ENCODE measurements around the gene POGK.

DNA sequence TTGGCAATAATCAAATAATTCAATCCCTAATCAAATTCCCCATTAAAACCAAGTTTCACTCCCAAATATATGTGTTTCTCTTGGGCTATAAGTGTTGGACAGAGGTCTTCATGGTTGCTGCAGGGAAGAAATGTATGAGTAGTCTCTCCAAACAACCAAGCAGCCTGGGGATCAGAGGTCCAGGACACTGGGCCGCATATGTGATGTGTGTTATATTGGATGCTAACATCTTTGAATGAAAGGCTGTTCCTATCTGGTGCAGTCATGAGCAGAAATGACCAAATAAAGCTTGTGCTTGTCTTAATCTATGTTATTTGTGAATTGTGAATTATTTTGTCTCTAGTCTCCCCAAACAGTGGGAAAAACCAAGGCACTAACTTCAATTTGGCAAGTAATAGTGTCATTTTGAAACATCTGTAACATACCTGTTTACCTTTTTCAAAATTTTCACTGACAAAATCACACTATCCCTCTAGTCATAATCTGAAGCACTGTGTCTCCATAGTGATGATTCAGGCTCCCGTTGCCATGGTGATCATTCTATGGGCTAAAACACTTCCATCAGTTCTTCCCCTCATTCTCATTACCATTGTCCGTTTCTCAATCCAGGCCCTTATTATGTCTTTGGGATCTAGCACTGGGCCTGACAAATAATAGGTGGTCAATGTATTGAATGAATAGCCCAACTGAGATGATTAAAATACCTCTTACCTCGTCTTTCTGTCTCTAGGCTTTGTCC is 49.3 kb downstream of the POGK start:
- TF ChIP-seq POLR2A (IDR thresholded peaks at IDR 0.05): no peak
- TF ChIP-seq, protein P1, sequence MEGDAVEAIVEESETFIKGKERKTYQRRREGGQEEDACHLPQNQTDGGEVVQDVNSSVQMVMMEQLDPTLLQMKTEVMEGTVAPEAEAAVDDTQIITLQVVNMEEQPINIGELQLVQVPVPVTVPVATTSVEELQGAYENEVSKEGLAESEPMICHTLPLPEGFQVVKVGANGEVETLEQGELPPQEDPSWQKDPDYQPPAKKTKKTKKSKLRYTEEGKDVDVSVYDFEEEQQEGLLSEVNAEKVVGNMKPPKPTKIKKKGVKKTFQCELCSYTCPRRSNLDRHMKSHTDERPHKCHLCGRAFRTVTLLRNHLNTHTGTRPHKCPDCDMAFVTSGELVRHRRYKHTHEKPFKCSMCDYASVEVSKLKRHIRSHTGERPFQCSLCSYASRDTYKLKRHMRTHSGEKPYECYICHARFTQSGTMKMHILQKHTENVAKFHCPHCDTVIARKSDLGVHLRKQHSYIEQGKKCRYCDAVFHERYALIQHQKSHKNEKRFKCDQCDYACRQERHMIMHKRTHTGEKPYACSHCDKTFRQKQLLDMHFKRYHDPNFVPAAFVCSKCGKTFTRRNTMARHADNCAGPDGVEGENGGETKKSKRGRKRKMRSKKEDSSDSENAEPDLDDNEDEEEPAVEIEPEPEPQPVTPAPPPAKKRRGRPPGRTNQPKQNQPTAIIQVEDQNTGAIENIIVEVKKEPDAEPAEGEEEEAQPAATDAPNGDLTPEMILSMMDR (IDR thresholded peaks at IDR 0.05 in 8 of 11, conservative IDR thresholded peaks at IDR 0.05 in 3 of 11): no peak
